HepG2 (cell line): Measurements from ENCODE around the gene SMAD1. TPM values are rescaled to one million over a fixed set of nuclear protein-coding genes. Genes with fewer than 3 reads are reported as not detected.
A peak's percentile ranks its signal among the peaks of the same experiment; 100 is the strongest.

Experiments
- ATAC-seq: fragments of 200-7000 bp; cut with Tn5 transposase; 3 replicates; pipeline ENCODE4 v1.9.1; 2020; ENCODE audit warnings: mild to moderate bottlenecking, moderate library complexity
- BruUV-seq: library from RNA; stranded (reverse); fragments of 400-500 nt; replicated peaks from 2 replicates; lab custom pipeline; 2021; lab: Mats Ljungman, UMichigan
- CTCF ChIA-PET: fragments of 300-600 bp; formaldehyde crosslinking; extraction: SDS; loops from one replicate; lab custom pipeline; 2021; ENCODE audit warnings: low total read pairs, inconsistent platforms, low intra/inter-chr PET ratio; lab: Yijun Ruan, JAX
- POLR2A ChIA-PET: fragments of 350-600 bp; sonication (Branson Sonifier 250); formaldehyde crosslinking; loops from one replicate; lab custom pipeline; 2020; ENCODE audit warnings: antibody characterized with exemption, inconsistent platforms; lab: Yijun Ruan, JAX
- DNase-seq: peaks from one replicate; pipeline ENCODE4 v3.0.0-alpha.2; 2015; ENCODE audit warnings: low spot score
- FAIRE-seq: peaks from 3 replicates; lab custom pipeline; 2011; peaks lifted over from hg19 to GRCh38; lab: Jason Lieb, UNC
- H2AFZ ChIP-seq: one replicate; pipeline ENCODE4 v1.6.1; 2011; ENCODE audit warnings: low read length, inconsistent platforms
- H3K27ac ChIP-seq: fragments of 300-600 bp; 3 replicates; pipeline ENCODE4 v1.8.0; 2011; ENCODE audit warnings: mixed run types, mild to moderate bottlenecking, mixed read lengths, low read length, inconsistent platforms; ENCODE audit not compliant: insufficient read depth; ENCODE audit errors: extremely low read length
- H3K27me3 ChIP-seq, 2 experiments: fragments of 200-600 bp in 1 of 2; 2 replicates in 1 of 2; 3 replicates in 1 of 2; pipeline versions ENCODE4 v1.6.0 to v1.8.0; 2011; ENCODE audit warnings: low read length in 2 of 2, mild to moderate bottlenecking in 2 of 2, moderate library complexity in 2 of 2, inconsistent platforms in 1 of 2; ENCODE audit not compliant: insufficient read depth in 2 of 2, control insufficient read depth in 1 of 2
- H3K36me3 ChIP-seq, 2 experiments: fragments of 200-600 bp in 1 of 2; replicated peaks in 1 of 2; 2 replicates in 1 of 2; 3 replicates in 1 of 2; pipeline versions ENCODE4 v1.5.1 to v1.8.0; 2011; ENCODE audit warnings: low read length in 2 of 2, inconsistent platforms in 1 of 2; ENCODE audit not compliant: insufficient read depth in 2 of 2, control insufficient read depth in 1 of 2
- H3K4me1 ChIP-seq: 2 replicates; pipeline ENCODE4 v1.5.1; 2012; ENCODE audit warnings: low read length, inconsistent platforms; ENCODE audit not compliant: insufficient read depth
- H3K4me2 ChIP-seq: 2 replicates; pipeline ENCODE4 v1.6.0; 2011; ENCODE audit warnings: low read depth, low read length, inconsistent platforms
- H3K4me3 ChIP-seq, 3 experiments: fragments of 200-600 bp in 1 of 3; sonication (generic), shearing (Covaris generic) in 1 of 3; replicated peaks in 1 of 3; 2 replicates each; pipeline ENCODE4 v1.5.1; 2011 to 2016; ENCODE audit warnings: low read length in 3 of 3, inconsistent platforms in 2 of 3, low read depth in 2 of 3, mild to moderate bottlenecking in 2 of 3, control low read depth in 1 of 3, mixed read lengths in 1 of 3; ENCODE audit not compliant: insufficient read depth in 1 of 3
- H3K79me2 ChIP-seq: one replicate; pipeline ENCODE4 v1.6.1; 2011; ENCODE audit warnings: low read length, inconsistent platforms; ENCODE audit not compliant: insufficient read depth
- H3K9ac ChIP-seq: 2 replicates; pipeline ENCODE4 v1.6.0; 2011; ENCODE audit warnings: mild to moderate bottlenecking, low read depth, low read length, inconsistent platforms; ENCODE audit not compliant: insufficient read depth
- H3K9me3 ChIP-seq: 2 replicates; pipeline ENCODE4 v1.5.1; 2012; ENCODE audit warnings: mild to moderate bottlenecking, low read length
- H4K20me1 ChIP-seq: 2 replicates; pipeline ENCODE4 v1.6.0; 2011; ENCODE audit warnings: inconsistent platforms, mild to moderate bottlenecking, low read length, moderate library complexity; ENCODE audit not compliant: insufficient read depth
- BRCA1 ChIP-seq: sonication (generic); formaldehyde crosslinking; IDR thresholded peaks from 2 replicates; pipeline ENCODE4 v1.4.0; 2020; ENCODE audit warnings: missing genetic modification reagents
- CEBPB ChIP-seq: IDR thresholded peaks from 2 replicates; pipeline ENCODE4 v1.6.1; 2011; ENCODE audit warnings: low read depth, low read length, improper control_type of control experiment, borderline replicate concordance
- FOXA3 ChIP-seq: IDR thresholded peaks from 2 replicates; pipeline ENCODE4 v1.6.1; 2016; ENCODE audit warnings: missing genetic modification reagents, missing compliant biosample characterization
- KDM6A ChIP-seq: IDR thresholded peaks from 2 replicates; pipeline ENCODE4 v1.6.1; 2016; ENCODE audit warnings: low read depth
- KLF13 ChIP-seq: sonication (generic); formaldehyde crosslinking; IDR thresholded peaks from 2 replicates; pipeline ENCODE4 v1.4.0; 2020; ENCODE audit warnings: mild to moderate bottlenecking, missing genetic modification reagents
- MIXL1 ChIP-seq: IDR thresholded peaks from 2 replicates; pipeline ENCODE4 v1.6.1; 2016
- MLLT10 ChIP-seq: sonication (generic); formaldehyde crosslinking; IDR thresholded peaks from 2 replicates; pipeline ENCODE4 v1.4.0; 2020; ENCODE audit warnings: missing genetic modification reagents
- MYC ChIP-seq: sonication (generic); formaldehyde crosslinking; IDR thresholded peaks from 2 replicates; pipeline ENCODE4 v1.9.0; 2021; ENCODE audit warnings: missing genetic modification reagents, borderline replicate concordance
- NFE2L2 ChIP-seq: fragments of 150-350 bp; IDR thresholded peaks from 2 replicates; pipeline ENCODE4 v1.6.1; 2014; ENCODE audit warnings: low read length
- NR2F1 ChIP-seq, 2 experiments: fragments of 450-650 bp in 1 of 2; formaldehyde crosslinking in 1 of 2; IDR thresholded peaks; 2 replicates each; pipeline versions ENCODE4 v1.5.0 to v1.6.1; 2016 to 2020; ENCODE audit warnings: mild to moderate bottlenecking in 1 of 2, missing compliant biosample characterization in 1 of 2, missing genetic modification reagents in 1 of 2, moderate library complexity in 1 of 2
- PHB2 ChIP-seq: fragments of 450-650 bp; IDR thresholded peaks from 2 replicates; pipeline ENCODE4 v1.6.1; 2018; ENCODE audit not compliant: partially characterized antibody
- PLRG1 ChIP-seq: fragments of 450-650 bp; conservative IDR thresholded peaks from 2 replicates; pipeline ENCODE4 v1.6.1; 2016
- SNAI1 ChIP-seq: sonication (generic); formaldehyde crosslinking; IDR thresholded peaks from 2 replicates; pipeline ENCODE4 v1.5.0; 2020; ENCODE audit warnings: mild to moderate bottlenecking, missing genetic modification reagents, borderline replicate concordance
- SRSF1 ChIP-seq: fragments of 200-400 bp; formaldehyde crosslinking; optimal IDR thresholded peaks from 2 replicates; pipeline ENCODE3; 2017; ENCODE audit warnings: mild to moderate bottlenecking, low read depth, low read length, moderate library complexity
- TAF15 ChIP-seq: fragments of 200-400 bp; formaldehyde crosslinking; IDR thresholded peaks from one replicate; pipeline ENCODE4 v1.6.1; 2018; ENCODE audit warnings: mild to moderate bottlenecking, low read depth, low read length; ENCODE audit not compliant: poor library complexity, severe bottlenecking
- TFE3 ChIP-seq: IDR thresholded peaks from 2 replicates; pipeline ENCODE4 v1.6.1; 2016
- THAP7 ChIP-seq: sonication (generic); formaldehyde crosslinking; IDR thresholded peaks from 2 replicates; pipeline ENCODE4 v1.8.1; 2023; ENCODE audit warnings: mild to moderate bottlenecking, missing genetic modification reagents
- ZNF510 ChIP-seq: sonication (generic); formaldehyde crosslinking; IDR thresholded peaks from 2 replicates; pipeline ENCODE4 v1.4.0; 2020; ENCODE audit warnings: low read depth, mild to moderate bottlenecking, missing genetic modification reagents
- ZNF772 ChIP-seq: sonication (generic); formaldehyde crosslinking; IDR thresholded peaks from 2 replicates; pipeline ENCODE4 v1.5.0; 2020; ENCODE audit warnings: mild to moderate bottlenecking, missing genetic modification reagents
- ZNF850 ChIP-seq: sonication (generic); formaldehyde crosslinking; conservative IDR thresholded peaks from 2 replicates; pipeline ENCODE4 v1.9.0; 2021; ENCODE audit warnings: mild to moderate bottlenecking, missing genetic modification reagents
- ZSCAN9 ChIP-seq: IDR thresholded peaks from 2 replicates; pipeline ENCODE4 v1.6.1; 2016; ENCODE audit warnings: borderline replicate concordance
- WGBS: methylation state at CpG from one replicate; pipeline ENCODE4 v1.1.6; 2017; ENCODE audit warnings: low lambda C conversion rate; 5-methylcytosine and 5-hydroxymethylcytosine counted together
- in situ Hi-C: cut with HindIII; loops from 2 replicates; pipeline ENCODE4 v1.10.0; 2017; ENCODE audit warnings: low pct_unique_long_range_greater_than_20kb; ENCODE audit not compliant: extremely low pct_ligation_motif_present
- intact Hi-C: fragments of 100-400 bp; cut with micrococcal nuclease; formaldehyde crosslinking; loops from one replicate; pipeline ENCODE4 v1.10.0; 2022; ENCODE audit not compliant: unreplicated experiment
- polyA plus RNA-seq, 8 experiments: library from polyadenylated mRNA; depleted of rRNA in 3 of 8; stranded (reverse) in 7 of 8; unstranded in 1 of 8; fragments of >200 nt; fragmentation: Illumina TruSeq in 4 of 8; extraction: Trizol in 4 of 8; gene quantifications; 2 replicates each; pipeline versions ENCODE4 v1.2.1 to v1.2.3, GENCODE V29; 2011 to 2016; ENCODE audit warnings: low read depth in 4 of 8, missing spikeins in 1 of 8, mixed read lengths in 1 of 8; ENCODE audit not compliant: insufficient read depth in 1 of 8
- total RNA-seq, 5 experiments: library from RNA; depleted of rRNA; stranded (reverse); fragments of >200 nt; fragmentation: Illumina TruSeq; extraction: Trizol; gene quantifications; 2 replicates each; pipeline ENCODE4 v1.2.3, GENCODE V29; 2016; ENCODE audit warnings: low read depth in 1 of 5

SMAD1 gene
- total and polyA plus RNA-seq, 2 of the 13 experiments (the other 11 are each of a cell fraction or from before 2014, with no cell fraction given) = 12.7 to 16.6 TPM

- CTCF ChIA-PET = interaction anchor here (0.6 kb wide), 1 partner anchor 301 kb away, joined by 4 read pairs; no protein-coding TSS in a partner anchor
- H3K4me2 ChIP-seq = no peak overlapping the region
- H3K27ac ChIP-seq = no peak overlapping the region
- H3K9ac ChIP-seq = no peak overlapping the region
- WGBS = 95% methylated on average over 1 of the region's 1 CpG
- POLR2A ChIA-PET = no interaction called here
- no peaks in the 10 kb centered on the region for H4K20me1 ChIP-seq
- H3K27me3 ChIP-seq = no peaks in the 10 kb centered on the region
- no peaks in the 10 kb centered on the region for H3K79me2 ChIP-seq
- H3K9me3 ChIP-seq = no peaks in the 10 kb centered on the region
- FAIRE-seq (no peak), ATAC-seq (no peak), DNase-seq (peak; percentile 9)
- H2AFZ ChIP-seq = no peak overlapping the region
- no peak overlapping the region for H3K4me3 ChIP-seq
- TF ChIP-seq CEBPB (peak; percentile 75; the same call in 1 of the 2 replicates), MLLT10 (no peak), NFE2L2 (peak; percentile 60; the same call in 1 of the 2 replicates)
- in situ Hi-C loops (no loop called here), intact Hi-C loops (no loop called here)
- BruUV-seq = no TSS peak
- H3K4me1 ChIP-seq = no peaks in the 10 kb centered on the region
- peaks cover 0 to 9% of the 10 kb centered on the region in 2 experiments; a peak in 2 of 5 replicates for H3K36me3 ChIP-seq
These were observed 53.5 kb downstream of the SMAD1 start for GRCh38 chr4:145535202-145535601.

GRCh38 chr4:145536044-145536443 is 54.4 kb downstream of the SMAD1 start:
- in situ Hi-C loops (no loop called here), intact Hi-C loops (no loop called here)
- no TSS peak for BruUV-seq
- CTCF ChIA-PET = no interaction called here
- Histone ChIP-seq H3K27me3 (no peaks in the 10 kb centered on the region), H4K20me1 (no peaks in the 10 kb centered on the region), H3K79me2 (no peaks in the 10 kb centered on the region), H3K4me3 (no peak overlapping the region), H3K4me2 (no peak overlapping the region), H3K9me3 (no peaks in the 10 kb centered on the region), H3K27ac (no peak overlapping the region), H2AFZ (no peak overlapping the region), H3K36me3 (peaks cover 1 to 9% of the 10 kb centered on the region in 2 experiments; a peak in 2 of 5 replicates), H3K9ac (no peak overlapping the region), H3K4me1 (no peaks in the 10 kb centered on the region)
- TF ChIP-seq PHB2 = no peak
- TF ChIP-seq KDM6A = no peak
- TF ChIP-seq BRCA1 (CRISPR knock-in tag) = no peak
- no peak for TF ChIP-seq ZSCAN9 (CRISPR knock-in tag)
- no peak for TF ChIP-seq KLF13 (CRISPR knock-in tag)
- TF ChIP-seq ZNF850 (CRISPR knock-in tag) = no peak
- no peak for TF ChIP-seq NR2F1 (CRISPR knock-in tag; IDR thresholded peaks at IDR 0.05)
- TF ChIP-seq FOXA3 (CRISPR knock-in tag) = no peak
- TF ChIP-seq SNAI1 (CRISPR knock-in tag) = no peak
- no peak for TF ChIP-seq SRSF1
- no peak for TF ChIP-seq ZNF772
- TF ChIP-seq THAP7 = no peak
- TF ChIP-seq MYC (CRISPR knock-in tag) = no peak
- TF ChIP-seq ZNF510 (CRISPR knock-in tag) = no peak
- TF ChIP-seq MIXL1 = no peak
- TF ChIP-seq PLRG1 = no peak
- TF ChIP-seq TFE3 (CRISPR knock-in tag) = no peak
- no peak for TF ChIP-seq TAF15
- POLR2A ChIA-PET = no interaction called here
- no peak for ATAC-seq
- no peak for DNase-seq
- 96% methylated on average over 2 of the region's 2 CpGs for WGBS
- no peak for FAIRE-seq
